ENCODE results near the gene ERRFI1.

- TF ChIP-seq CTCF (conservative IDR thresholded peaks at IDR 0.05; ENCODE audit: low read length) (no peak), EZH2phosphoT487 (IDR thresholded peaks at IDR 0.05; ENCODE audit: borderline replicate concordance, low read depth, low read length) (no peak)
Measured at GRCh38 chr1:8006037-8006963, 19.8 kb downstream of the ERRFI1 start.
